ENCODE results near the gene CLIC4. TPM values are rescaled to one million over a fixed set of nuclear protein-coding genes. Genes with fewer than 3 reads are reported as not detected.

CLIC4 gene
- total and polyA plus RNA-seq, 2 of the 8 experiments (the other 6 are each of a cell fraction or from before 2014, with no cell fraction given), result 77.5 to 293 TPM

GRCh38 chr1:24713736-24714135, 31.5 kb upstream of the CLIC4 start (continued):
- TF ChIP-seq CHD7 (IDR thresholded peaks at IDR 0.05; ENCODE audit: insufficient replicate concordance, low read length) (no peak), POU5F1 (IDR thresholded peaks at IDR 0.05; ENCODE audit: low read depth, low read length) (no peak), POLR2AphosphoS5 (IDR thresholded peaks at IDR 0.05; ENCODE audit: low read depth, low read length) (no peak), GTF2F1 (IDR thresholded peaks at IDR 0.05; ENCODE audit: borderline replicate concordance, low read depth, low read length) (no peak), TEAD4 (IDR thresholded peaks at IDR 0.05; ENCODE audit: low read depth, low read length) (no peak), KDM4A (IDR thresholded peaks at IDR 0.05; ENCODE audit: low read depth, low read length, severe bottlenecking) (no peak), MAFK (IDR thresholded peaks at IDR 0.05; ENCODE audit: low read depth, low read length) (no peak), EZH2 (IDR thresholded peaks at IDR 0.05; ENCODE audit: low read depth, low read length, severe bottlenecking) (no peak), KDM5A (IDR thresholded peaks at IDR 0.05; ENCODE audit: low read length) (no peak), TCF12 (IDR thresholded peaks at IDR 0.05; ENCODE audit: low read depth, low read length) (no peak), CHD2 (IDR thresholded peaks at IDR 0.05; ENCODE audit: low read length) (no peak), NRF1 (IDR thresholded peaks at IDR 0.05; ENCODE audit: low read depth, low read length) (no peak), MAX (IDR thresholded peaks at IDR 0.05) (no peak)
